Measurements from ENCODE around the gene MAP4K2. TPM values are rescaled to one million over a fixed set of nuclear protein-coding genes. Genes with fewer than 3 reads are reported as not detected.

MAP4K2 gene
- total and polyA plus RNA-seq, 2 of the 8 experiments (the other 6 are each of a cell fraction or from before 2014, with no cell fraction given): 20.1 to 20.7 TPM

- Histone ChIP-seq H3K79me1 (ENCODE audit: low read depth, low read length) (peaks cover 9% of the 10 kb centered on the region), H4K20me1 (replicated peaks in 1 of 2; ENCODE audit: control insufficient read depth in 1 of 2, insufficient read depth in 2 of 2, low read length in 2 of 2) (peaks cover 36 to 53% of the 10 kb centered on the region in 2 experiments), H3K79me2 (ENCODE audit: control insufficient read depth in 1 of 2, insufficient read depth in 2 of 2, low read length in 2 of 2) (peaks cover 30 to 73% of the 10 kb centered on the region in 2 experiments), H3K9me3 (ENCODE audit: insufficient read depth in 2 of 2, low read depth in 1 of 2, low read length in 1 of 2) (no peaks in the 10 kb centered on the region), H4K91ac (replicated peaks; ENCODE audit: insufficient read length, low read length) (no peak overlapping the region), H2AFZ (ENCODE audit: low read length) (no peak overlapping the region), H3K4ac (replicated peaks; ENCODE audit: insufficient read length, low read depth, low read length) (no peak overlapping the region), H4K8ac (ENCODE audit: extremely low read depth, insufficient read depth, low read length) (no peak overlapping the region), H3K27ac (ENCODE audit: low read depth, low read length) (no peak overlapping the region), H3K23ac (ENCODE audit: insufficient read length) (no peak overlapping the region), H2BK15ac (ENCODE audit: low read length) (no peak overlapping the region), H3K36me3 (ENCODE audit: control insufficient read depth in 2 of 4, insufficient read depth in 4 of 4, low read length in 3 of 4) (peaks cover 58 to 80% (median 77%) of the 10 kb centered on the region in 4 experiments), H2BK12ac (ENCODE audit: low read depth, low read length) (no peak overlapping the region), H3K23me2 (ENCODE audit: low read depth, low read length) (peaks cover 6% of the 10 kb centered on the region), H3K14ac (ENCODE audit: insufficient read length) (no peak overlapping the region), H2AK5ac (ENCODE audit: low read depth, low read length) (no peak overlapping the region), H3K4me1 (replicated peaks in 1 of 4; ENCODE audit: control insufficient read depth in 3 of 4, insufficient read depth in 4 of 4, low read length in 3 of 4) (peaks cover 0 to 5% (median 4%) of the 10 kb centered on the region in 4 experiments; a peak in 4 of 7 replicates), H2BK120ac (replicated peaks; ENCODE audit: low read depth, low read length) (no peak overlapping the region), H2BK20ac (ENCODE audit: low read length) (no peak overlapping the region), H3K9ac (replicated peaks in 1 of 4; ENCODE audit: extremely low read depth in 1 of 4, low read depth in 3 of 4, low read length in 3 of 4) (no peak overlapping the region), H4K5ac (ENCODE audit: insufficient read length, low read depth, low read length) (no peak overlapping the region), H3K18ac (ENCODE audit: extremely low read depth, low read length) (no peak overlapping the region), H2BK5ac (ENCODE audit: low read depth, low read length) (no peak overlapping the region), H3K56ac (replicated peaks; ENCODE audit: insufficient read length, low read depth, low read length) (no peak overlapping the region), H3K27me3 (replicated peaks in 1 of 4; ENCODE audit: control insufficient read depth in 3 of 4, extremely low read depth in 1 of 4, insufficient read depth in 3 of 4, low read length in 3 of 4) (no peaks in the 10 kb centered on the region; a peak in 1 of 7 replicates), H3K4me3 (ENCODE audit: extremely low read depth in 1 of 4, insufficient read depth in 2 of 4, low read depth in 3 of 4, low read length in 4 of 4) (no peak overlapping the region), H3K4me2 (ENCODE audit: insufficient read depth in 1 of 2, low read depth in 2 of 2, low read length in 2 of 2) (no peak overlapping the region)
- CTCF ChIA-PET (ENCODE audit: partially characterized antibody): interaction anchor here (1.4 to 23.6 kb wide), 3 partner anchors 10 to 105 kb away, joined by 3 to 376 read pairs (median 35); partner anchors contain the start of gene RASGRP2
- FAIRE-seq: no peak
- POLR2A ChIA-PET (ENCODE audit: partially characterized antibody): interaction anchor here (0.6 to 29.2 kb wide), 9 partner anchors 8 to 423 kb away, joined by 3 to 1087 read pairs (median 5); partner anchors contain the start of genes MEN1, PYGM and RASGRP2
- WGBS, 2 experiments (ENCODE audit: extremely low coverage in 1 of 2, insufficient coverage in 1 of 2, insufficient read length in 1 of 2, insufficient replicate concordance in 2 of 2, low coverage in 1 of 2, low lambda C conversion rate in 2 of 2, missing lambda C conversion rate in 1 of 2): 90% methylated on average over 5 of the region's 5 CpGs; no CpG with 5 or more reads in 1 of the 2 experiments
- DNase-seq (ENCODE audit: low read depth in 1 of 2, low spot score in 2 of 2): no peak
- no peak for TF ChIP-seq KDM1A (IDR thresholded peaks at IDR 0.05; ENCODE audit: borderline replicate concordance, low read length)
Observed at GRCh38 chr11:64774144-64774543, 28.9 kb downstream of the MAP4K2 start.

Measured in H1 (cell line).